NOMO-1 treated with DMSO at 0.1 percent for 48 hours (cell line): Measurements from ENCODE around the gene FTCDNL1.

Experiments used
- DNase-seq: peaks from one replicate; lab custom pipeline; 2025; ENCODE audit not compliant: unreplicated experiment; lab: John Stamatoyannopoulos, UW

FTCDNL1 gene

DNA sequence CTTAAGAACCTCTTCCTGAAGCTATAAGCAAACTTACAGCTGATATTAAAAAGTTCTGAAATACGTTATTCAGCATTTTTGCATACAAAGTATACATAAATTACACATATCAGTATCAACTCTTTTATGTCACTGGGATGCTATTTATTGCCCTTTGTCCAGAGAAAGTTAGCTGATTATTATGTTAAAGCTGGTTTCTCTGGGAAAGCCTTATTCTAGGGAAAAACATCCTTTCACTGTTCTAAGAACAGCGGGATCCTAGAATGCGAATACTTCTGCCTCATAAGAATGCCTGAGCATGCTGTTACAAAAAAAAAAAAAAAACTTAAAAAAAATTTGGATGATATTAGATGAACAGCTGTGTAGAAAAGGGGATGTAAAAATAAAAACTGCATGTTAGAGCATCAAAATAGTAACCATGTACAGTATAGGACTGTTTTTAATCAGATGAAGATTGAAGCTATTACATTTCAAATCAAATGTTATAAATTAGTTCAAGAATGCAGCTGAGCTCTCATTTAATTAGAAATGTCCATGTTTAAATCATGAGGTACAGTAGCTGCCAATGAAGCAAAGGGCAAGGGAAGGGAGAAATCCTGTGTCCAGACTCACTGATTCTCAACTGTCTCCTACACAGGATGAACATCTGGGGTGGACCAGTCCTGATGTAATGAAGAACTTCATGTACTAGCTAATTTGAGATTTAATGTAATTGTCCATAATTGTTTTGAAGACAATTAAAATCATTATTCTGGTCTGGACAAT is 8.2 kb downstream of the FTCDNL1 start:
- DNase-seq: no peak

DNA sequence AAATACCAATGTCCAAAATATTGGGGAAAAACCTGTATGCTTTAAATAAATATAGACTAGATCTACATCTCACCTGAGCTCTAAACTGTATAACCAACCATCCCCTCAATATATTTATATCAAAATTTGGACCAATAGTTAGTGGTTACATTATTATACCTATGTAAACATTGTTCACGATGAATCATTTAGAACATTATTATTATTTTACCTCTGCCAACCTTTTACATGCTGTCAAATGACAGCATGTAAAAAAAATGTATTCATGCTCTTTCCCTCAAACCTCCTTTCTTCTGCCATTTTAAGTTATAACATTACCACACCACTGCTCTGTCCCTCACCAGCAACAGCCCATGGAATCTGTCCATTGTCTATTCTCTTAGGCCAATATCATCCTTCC is 9.6 kb downstream of the FTCDNL1 start:
- DNase-seq: no peak

DNA sequence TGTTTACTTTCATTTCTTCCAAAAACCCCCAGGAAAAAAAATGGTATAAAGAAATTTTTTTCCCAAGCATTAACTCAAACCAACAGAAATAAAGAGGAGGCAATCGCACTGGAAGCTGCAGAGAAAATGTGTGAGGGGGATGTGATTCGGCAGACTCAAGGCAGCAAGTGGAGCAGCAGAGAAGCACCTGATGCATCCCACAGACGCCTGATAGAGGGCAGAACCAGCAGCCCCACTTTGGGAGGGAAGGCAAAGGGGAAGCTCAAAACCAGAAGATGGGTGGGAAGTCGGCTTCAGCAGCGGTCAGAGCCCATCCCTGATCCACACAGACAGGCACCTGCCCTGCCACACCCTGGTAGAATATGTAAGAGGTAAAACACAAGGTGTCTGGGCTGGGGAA is 12.6 kb downstream of the FTCDNL1 start:
- DNase-seq: no peak

DNA sequence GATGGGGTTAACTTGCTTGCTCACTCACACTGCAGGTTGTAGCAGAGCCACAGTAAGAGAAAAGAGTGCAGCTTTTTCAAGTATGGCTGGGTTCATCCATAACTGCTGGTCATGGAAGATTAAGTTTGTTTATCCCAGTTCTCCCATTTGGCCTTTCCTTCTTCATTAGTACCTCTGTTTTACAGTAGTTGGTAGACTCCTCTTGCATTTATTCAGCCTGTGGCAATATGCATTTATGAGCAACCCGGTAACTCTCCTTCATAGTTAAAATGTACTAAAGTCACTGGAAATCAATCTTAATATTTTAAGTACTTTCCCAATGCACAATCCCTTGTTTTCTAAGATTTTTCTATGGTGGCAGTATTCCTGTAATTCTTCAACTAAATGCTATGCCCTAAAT is 14.0 kb downstream of the FTCDNL1 start:
- no peak for DNase-seq

DNA sequence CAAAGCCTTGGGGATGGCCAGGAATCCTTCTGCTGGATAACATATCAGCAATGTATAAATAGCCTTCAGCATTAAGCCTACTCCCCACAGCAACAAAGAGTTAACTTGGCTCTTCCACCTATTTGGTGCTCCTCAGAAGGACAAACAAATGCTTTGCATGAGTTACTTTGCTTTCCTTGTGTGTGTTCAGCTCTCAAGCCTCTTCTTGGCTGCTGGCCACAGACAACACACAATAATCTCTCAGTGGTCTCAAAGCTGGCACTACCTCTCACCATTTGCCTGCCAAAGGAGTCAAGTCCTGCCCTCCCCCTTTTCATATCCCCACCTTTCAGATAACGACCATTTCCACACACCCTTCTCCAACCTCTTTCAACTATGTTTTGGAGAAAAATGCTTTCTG is 17.5 kb downstream of the FTCDNL1 start:
- no peak for DNase-seq

DNA sequence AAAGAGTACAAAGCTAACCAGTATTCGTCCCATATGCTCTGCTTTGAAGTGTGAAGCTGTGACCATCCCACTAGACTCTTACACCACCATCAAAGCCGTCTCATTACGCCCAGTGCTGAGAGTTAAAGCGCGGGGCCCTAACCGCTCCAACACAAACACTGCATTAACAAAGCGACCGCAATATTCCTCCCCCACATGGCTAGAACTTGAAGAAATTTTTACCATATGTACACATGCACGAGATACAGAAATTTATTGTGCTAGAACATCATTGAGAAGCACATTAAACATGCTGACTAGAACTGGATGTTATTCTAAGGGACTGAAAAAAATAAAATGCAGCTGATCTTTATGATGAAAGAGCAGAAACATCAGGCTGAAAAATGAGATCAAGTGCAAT is 20.5 kb downstream of the FTCDNL1 start:
- no peak for DNase-seq

DNA sequence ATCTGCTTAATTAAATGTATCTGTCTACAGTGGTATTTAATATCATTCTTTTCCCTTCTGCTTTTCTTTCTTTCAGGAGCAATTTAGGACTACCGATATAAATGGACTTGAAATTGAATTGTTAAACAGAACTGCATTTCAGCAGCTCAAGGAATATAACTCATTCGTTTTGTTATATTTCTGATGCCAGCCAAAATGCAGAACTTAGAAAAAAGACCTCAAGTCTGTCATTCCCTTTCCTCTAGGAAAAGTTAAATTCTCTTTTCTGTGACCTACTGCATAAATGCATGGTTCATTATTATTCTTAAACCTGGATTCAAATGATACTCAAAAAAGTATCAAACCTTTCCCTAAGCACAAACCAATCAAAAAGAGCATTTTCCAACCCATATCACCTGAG is 21.4 kb downstream of the FTCDNL1 start:
- no peak for DNase-seq

DNA sequence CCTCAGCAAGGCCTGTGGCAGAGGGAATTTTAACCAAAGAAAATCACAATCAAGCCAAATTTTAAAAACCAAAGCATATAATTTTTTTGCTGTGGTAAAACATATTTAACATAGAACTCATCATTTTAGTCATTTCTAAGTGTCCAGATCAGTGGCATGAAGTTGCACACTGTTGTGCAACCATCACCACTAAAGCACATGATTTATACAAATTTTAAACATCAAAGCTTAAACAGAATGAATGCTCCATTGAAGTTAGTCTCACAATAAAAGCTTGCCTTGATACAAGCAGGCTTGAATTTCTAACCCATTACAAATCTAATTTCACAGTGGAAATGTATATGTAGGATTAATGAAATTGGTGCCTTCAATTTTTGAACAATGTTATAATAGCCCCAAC is 31.2 kb downstream of the FTCDNL1 start:
- DNase-seq: peak; percentile 31

DNA sequence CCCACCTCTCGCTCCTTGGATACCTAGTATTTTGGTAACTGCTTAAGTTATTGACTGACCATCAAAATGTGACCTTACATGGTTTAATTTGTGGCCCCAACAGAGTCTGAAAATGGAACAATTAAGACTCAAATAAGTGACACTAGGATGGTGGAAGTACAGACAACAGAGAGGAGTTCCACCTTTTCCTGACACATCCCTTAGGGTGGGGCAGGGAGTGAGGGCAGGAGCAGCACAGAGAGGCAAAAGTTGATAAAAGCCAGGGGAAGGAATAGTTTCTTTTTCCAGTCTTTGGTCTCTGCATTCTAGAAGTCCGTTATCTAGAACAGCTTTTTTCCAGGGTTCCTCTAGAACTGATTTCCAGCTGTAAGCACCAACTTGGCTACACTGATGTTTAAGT is 32.2 kb downstream of the FTCDNL1 start:
- no peak for DNase-seq

DNA sequence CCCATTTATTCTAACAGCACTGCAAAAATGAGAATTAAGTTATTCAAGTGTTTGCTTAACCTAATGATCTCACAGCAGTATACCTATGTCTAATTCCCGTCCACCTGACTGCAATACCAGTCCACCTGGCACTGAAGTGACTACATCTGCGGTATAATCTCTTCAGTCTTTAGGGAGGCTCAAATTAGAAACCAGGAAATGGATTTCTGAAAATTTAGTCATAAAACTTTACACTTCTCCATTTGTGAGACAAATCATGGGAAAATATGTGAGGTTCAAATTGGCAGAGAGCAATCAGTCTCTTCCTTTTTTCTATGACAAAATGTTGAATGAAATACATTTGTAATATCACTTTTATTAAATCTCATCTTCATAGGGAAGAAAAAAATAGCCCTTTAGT is 33.0 kb downstream of the FTCDNL1 start:
- peak; percentile 72 for DNase-seq

DNA sequence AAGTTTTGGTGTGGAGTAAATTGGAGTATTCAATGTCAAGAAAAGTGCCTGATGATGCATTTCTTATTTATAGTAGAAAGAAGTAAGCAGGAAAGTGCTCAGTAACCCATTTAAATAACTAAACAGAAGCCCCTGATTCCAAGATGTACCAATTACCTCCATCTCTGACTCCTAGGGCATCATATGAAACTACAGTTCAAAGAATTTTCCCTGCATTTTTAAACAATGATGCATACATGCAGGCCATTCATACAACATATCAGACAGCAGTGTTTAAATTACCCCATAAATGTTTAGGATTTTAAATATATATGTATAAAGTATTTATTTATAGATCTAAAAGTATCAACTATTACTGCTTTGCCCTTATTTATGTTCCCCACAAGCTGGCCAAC is 36.2 kb downstream of the FTCDNL1 start:
- DNase-seq: no peak

DNA sequence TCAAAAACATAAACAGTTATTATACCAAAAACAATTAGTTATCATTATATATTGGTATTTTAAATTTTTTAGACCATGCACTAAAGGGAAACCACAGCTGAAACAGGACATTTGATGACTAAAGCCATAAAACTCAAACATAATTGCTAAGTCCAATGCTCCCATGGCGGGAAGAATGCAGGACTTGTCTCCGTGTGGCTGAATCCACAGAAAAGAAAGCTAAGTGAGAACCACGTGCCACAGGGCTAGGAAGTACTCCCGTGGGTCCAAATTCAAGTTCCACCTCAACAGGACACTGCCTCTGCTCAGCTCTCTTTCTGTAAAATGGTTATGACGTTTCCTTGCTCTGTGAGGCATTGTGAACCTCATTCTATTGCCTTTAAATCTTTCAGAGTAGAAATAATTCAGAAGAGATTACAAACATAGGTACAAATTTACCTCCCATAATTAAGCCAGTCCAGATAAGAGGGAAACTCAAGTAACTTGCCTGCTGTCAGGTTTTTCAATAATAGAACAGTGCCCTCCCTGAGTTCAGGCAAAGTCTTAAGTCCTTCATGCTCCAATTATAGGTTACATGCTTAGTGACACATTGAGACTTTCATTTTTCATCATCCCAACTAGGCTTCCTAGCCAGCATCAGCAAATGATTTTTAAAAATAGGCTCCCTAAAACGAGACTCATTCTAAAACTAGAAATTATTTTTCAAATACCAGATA is 36.7 kb downstream of the FTCDNL1 start:
- no peak for DNase-seq

DNA sequence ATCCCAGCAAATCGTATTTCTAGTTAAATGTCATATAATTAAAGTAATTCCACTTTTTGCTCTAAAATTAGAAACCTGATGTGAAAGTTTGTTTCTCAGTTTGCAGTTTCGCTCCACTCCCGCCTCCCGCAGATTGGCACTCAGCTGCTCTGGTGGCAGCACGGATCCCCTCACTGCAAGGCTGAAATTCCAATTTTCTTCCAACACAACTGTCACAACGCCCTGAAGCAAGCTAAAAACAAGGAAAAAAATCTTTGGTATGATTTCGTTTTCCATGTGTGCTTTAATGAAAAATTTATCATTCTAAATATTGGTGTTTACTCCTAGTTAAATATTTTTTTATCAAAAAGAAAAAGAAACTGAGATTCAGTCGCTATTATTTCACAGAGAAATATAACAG is 38.5 kb downstream of the FTCDNL1 start:
- DNase-seq: no peak

DNA sequence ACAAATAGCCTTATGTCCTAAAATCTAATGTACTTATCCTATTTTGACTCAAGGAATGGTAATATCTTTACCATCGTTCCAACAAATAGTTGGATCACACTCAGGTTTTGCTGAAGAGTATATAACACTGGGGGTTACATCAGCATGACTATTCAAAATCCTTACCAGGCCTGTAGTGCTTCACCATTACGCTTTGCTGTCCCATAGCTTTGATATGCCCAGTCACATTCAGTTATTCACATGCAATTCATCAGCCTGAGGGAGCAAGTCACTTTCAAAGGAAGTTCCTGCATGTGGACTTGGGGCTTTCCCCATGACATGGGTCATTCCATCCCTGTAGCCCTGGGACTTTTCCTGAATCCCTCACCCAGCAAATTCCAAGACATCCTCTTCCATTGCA is 39.6 kb downstream of the FTCDNL1 start:
- DNase-seq: no peak

DNA sequence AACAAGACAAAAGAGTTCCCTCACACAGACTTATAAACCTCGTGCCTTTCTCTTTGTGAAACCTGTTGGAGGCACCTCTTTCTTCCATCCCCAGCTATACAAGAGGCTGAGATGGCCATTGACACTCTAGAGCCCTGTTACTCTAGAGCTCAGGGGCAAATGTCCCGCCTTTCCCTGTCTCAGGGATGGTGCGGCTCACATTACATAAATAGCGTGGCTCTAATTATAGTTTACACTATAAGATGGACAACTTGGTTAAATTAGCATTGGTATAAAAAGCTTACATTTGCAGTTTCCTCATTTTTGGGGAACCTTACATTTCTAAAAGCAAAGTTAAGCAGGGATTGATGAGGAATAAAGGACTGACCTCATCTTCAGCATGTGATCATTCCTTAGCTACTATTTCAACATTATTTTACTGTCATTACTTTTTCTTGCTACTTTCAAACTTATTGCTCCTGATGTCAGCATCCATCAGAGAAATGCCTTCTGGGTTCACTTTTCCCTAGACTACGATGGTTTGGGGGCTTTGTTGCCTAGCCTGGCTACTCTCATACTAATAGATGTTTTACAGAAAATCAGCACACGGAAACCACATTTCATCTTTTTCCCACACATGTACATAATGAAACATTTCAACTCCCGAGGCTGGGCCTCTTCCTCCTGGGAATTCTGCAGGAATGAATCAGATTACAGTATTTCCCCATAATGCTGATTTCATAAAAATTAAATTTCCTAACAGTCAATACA is 40.4 kb downstream of the FTCDNL1 start:
- DNase-seq: no peak

DNA sequence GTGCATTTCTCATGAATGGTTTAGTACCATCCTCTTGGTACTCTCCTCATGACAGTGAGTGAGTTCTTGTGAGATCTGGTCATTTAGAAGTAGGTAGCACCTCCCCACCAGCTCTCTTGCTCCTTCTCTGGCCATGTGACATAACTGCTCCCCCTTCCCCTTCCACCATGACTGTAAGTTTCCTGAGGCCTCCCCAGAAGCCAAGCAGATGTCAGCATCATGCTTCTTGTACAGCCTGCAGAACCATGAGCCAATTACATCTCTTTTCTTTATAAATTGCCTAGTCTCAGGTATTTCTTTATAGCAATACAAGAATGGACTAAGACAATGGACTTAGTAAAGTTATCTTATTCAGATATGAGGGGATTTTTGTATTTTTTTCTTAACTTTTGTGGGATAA is 43.0 kb downstream of the FTCDNL1 start:
- no peak for DNase-seq

DNA sequence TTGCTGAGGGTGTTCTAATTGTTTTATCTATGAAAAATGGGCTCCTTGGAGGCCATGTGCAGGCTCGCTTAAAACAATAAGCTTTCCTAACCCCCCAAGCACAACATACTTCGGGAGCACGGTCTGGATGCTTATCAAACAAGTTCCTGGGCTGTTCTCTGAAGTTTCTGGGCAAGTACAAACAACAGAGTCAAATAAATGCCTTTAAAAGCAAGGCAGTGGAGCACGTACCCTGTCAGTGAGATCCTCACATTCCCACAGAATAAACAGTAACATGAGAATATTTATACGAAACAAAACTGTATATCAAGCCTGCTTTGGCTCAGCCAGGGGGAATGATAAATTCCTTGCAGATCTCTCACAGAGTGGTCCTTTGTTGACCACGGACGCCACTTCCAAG is 44.8 kb downstream of the FTCDNL1 start:
- DNase-seq: no peak

DNA sequence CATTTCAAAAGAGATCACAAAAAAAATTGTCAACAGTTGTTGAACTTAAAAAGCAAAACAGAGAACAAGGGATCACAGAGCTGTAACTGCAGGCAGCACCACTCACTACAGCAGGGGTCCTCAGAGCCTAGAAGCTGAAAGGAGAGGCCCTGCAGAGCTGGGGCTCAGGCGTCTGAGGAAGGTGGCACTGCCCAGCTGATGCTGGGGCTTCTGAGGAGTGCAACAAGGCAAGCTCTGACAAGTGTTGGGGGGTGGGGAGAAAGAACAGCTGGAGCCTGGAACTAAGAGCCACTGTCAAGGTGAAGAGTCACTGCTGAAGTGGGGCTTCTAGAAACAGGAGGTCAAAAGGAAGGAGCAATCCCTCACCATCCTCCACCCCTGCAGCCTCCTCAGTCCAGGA is 46.2 kb downstream of the FTCDNL1 start:
- no peak for DNase-seq

DNA sequence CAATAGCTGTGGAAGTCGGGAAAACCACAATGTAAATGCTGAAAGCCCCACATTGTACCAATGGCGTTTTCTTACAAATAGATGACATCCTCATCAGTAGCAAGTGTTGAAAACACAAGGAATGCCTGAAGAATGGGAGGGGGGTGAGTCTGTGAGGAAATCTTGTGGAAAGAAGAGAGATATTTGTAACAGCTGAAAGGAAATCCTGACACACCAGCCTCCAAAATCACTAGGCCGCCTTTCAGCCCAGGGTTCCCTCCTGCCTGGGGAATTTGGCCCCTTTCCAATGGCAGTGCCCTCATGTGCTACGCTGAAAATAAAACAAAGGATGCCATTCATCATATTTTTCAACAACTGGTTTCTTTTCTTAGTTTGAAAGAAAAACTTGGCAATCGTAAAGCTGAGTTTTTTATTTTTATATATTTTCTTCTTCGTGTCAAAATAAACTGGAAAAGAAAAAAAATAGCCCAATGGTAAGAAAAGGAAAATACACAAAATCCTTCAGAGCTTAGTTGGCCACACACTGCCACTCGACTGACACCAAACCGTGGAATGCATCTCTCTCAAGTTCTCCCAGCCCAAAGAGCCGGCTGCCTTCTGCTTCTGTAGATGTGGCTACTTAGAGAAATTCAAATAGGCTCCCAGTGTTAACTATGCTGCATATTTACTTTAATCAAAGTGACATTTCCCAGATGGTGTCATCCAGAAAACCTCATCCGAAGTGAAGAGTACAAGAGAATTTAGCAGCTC is 52.0 kb downstream of the FTCDNL1 start:
- no peak for DNase-seq

DNA sequence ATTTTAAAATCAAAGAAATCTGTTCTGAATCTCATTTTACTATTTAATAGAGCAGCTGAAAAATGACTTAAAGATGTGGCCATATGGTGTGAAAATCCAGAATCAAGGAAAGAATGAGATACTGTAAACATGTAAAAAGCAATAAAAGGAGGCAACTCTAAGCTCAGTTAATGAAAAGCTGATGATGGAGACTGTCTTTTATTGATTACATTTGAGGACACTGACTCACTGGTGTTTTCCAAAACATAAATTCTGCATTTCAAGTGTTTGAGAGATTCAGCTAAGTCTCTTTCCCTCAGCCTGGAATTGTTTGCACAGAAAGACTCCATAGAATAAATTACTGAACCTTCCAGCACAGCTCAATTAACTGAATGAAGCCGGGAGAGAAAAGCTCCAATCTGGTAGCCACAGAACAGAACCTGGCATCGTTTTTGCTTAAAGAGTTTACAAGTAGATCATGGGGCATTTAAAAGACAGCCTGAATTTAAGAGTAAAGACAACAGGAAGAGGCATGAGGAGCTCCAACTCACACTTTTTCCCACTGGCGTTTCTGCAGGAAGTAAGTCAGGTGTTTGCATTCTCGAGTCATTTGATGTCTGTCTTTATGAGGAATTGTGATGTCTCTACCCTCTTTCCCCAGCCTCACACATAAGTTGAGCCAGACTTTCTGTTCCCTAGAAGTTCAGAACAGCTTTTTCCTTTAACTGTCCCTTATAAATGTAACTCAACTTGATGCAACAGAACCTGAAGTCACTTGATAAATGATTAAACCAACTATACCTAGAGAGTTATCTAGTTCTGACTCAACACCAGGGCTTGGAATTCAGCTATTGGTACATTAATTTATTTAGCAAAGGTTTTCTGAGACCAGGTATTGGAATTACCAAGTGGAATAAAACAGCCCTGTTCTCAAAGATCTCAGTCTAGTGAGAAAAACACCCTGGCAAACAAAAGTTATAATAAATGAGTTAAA is 53.3 kb downstream of the FTCDNL1 start:
- no peak for DNase-seq
